ENCODE measurements around the gene SULT1A4.
"Not testable (repeated sequence)": the region's sequence is repeated elsewhere in the genome, so short reads cannot be mapped to it uniquely, and the experiment has no call there.

The SULT1A4 gene

GRCh38 chr16:29459706-29460646 is at the start of gene SULT1A4:
SULT1A4 (plus strand) TSS chr16:29459913; CDS start chr16:29461386, 1,473 bp downstream.
- DNase-seq = not testable (repeated sequence)

- not testable (repeated sequence) for DNase-seq
Measured at GRCh38 chr16:29423587-29423986, 36.1 kb upstream of the SULT1A4 start.

- DNase-seq = not testable (repeated sequence)
Measured at GRCh38 chr16:29425390-29425789, 34.3 kb upstream of the SULT1A4 start.

GRCh38 chr16:29453754-29454153 is 6.0 kb upstream of the SULT1A4 start:
- not testable (repeated sequence) for DNase-seq

- not testable (repeated sequence) for DNase-seq
Measured at GRCh38 chr16:29454269-29454668, 5.4 kb upstream of the SULT1A4 start, which contains the start of the genes BOLA2 and SLX1B. BOLA2 (minus strand) TSS chr16:29454351; CDS start chr16:29454253, 98 bp downstream. SLX1B (plus strand) TSS chr16:29454533.

GRCh38 chr16:29454828-29455227 is 4.9 kb upstream of the SULT1A4 start:
- DNase-seq = not testable (repeated sequence)

- not testable (repeated sequence) for DNase-seq
Measured at GRCh38 chr16:29457660-29458059, 2.1 kb upstream of the SULT1A4 start.

- not testable (repeated sequence) for DNase-seq
Measured at GRCh38 chr16:29460647-29461030, 926 bp downstream of the SULT1A4 start.

- not testable (repeated sequence) for DNase-seq
Measured at GRCh38 chr16:29465985-29466824, 6.5 kb downstream of the SULT1A4 start.

GRCh38 chr16:29466904-29467303 is 7.2 kb downstream of the SULT1A4 start:
- not testable (repeated sequence) for DNase-seq

GRCh38 chr16:29467654-29468366 is 8.1 kb downstream of the SULT1A4 start:
- DNase-seq = not testable (repeated sequence)

- not testable (repeated sequence) for DNase-seq
Measured at GRCh38 chr16:29469660-29470059, 9.9 kb downstream of the SULT1A4 start.

- DNase-seq = not testable (repeated sequence)
Measured at GRCh38 chr16:29472065-29472464, 12.4 kb downstream of the SULT1A4 start.

GRCh38 chr16:29482276-29482675 is 22.6 kb downstream of the SULT1A4 start:
- not testable (repeated sequence) for DNase-seq

GRCh38 chr16:29506308-29506707 is 46.6 kb downstream of the SULT1A4 start, which contains the start of gene NPIPB12:
NPIPB12 (minus strand) TSS chr16:29506408.
- not testable (repeated sequence) for DNase-seq
